H1 (cell line): ENCODE results near the gene CAMK1G. TPM values are rescaled to one million over a fixed set of nuclear protein-coding genes. Genes with fewer than 3 reads are reported as not detected.

Experiments
- CTCF ChIA-PET: fragments of 300-600 bp; sonication (Branson Sonifier 250); formaldehyde crosslinking; loops from one replicate; lab custom pipeline; 2021; ENCODE audit not compliant: partially characterized antibody; lab: Charles Lee
- POLR2A ChIA-PET: fragments of 300-600 bp; sonication (Branson Sonifier 250); formaldehyde crosslinking; loops from one replicate; lab custom pipeline; 2021; ENCODE audit warnings: inconsistent platforms; ENCODE audit not compliant: partially characterized antibody; lab: Charles Lee
- DNase-seq, 2 experiments: peaks; one replicate each; pipeline versions ENCODE4 v3.0.0 to v3.0.0-alpha.2; 2010 to 2022; ENCODE audit warnings: low spot score in 2 of 2, low read depth in 1 of 2, mixed read lengths in 1 of 2
- FAIRE-seq: peaks from 2 replicates; lab custom pipeline; 2011; peaks lifted over from hg19 to GRCh38; lab: Jason Lieb, UNC
- H2AFZ ChIP-seq: 2 replicates; pipeline ENCODE4 v1.8.1; 2012; ENCODE audit warnings: low read length, inconsistent platforms
- H2AK5ac ChIP-seq: 2 replicates; pipeline ENCODE4 v1.6.1; 2013; ENCODE audit warnings: low read depth, low read length
- H2BK120ac ChIP-seq: replicated peaks from 2 replicates; pipeline ENCODE3; 2013; ENCODE audit warnings: low read depth, low read length, inconsistent platforms
- H2BK12ac ChIP-seq: 2 replicates; pipeline ENCODE4 v1.6.1; 2013; ENCODE audit warnings: low read depth, low read length
- H2BK15ac ChIP-seq: 2 replicates; pipeline ENCODE4 v1.6.1; 2013; ENCODE audit warnings: low read length
- H2BK20ac ChIP-seq: 2 replicates; pipeline ENCODE4 v1.6.1; 2013; ENCODE audit warnings: low read length
- H2BK5ac ChIP-seq: 2 replicates; pipeline ENCODE4 v1.6.1; 2013; ENCODE audit warnings: low read depth, low read length
- H3K14ac ChIP-seq: 2 replicates; pipeline ENCODE4 v1.6.1; 2013; ENCODE audit warnings: inconsistent platforms; ENCODE audit not compliant: insufficient read length
- H3K18ac ChIP-seq: 2 replicates; pipeline ENCODE4 v1.6.1; 2013; ENCODE audit warnings: low read length; ENCODE audit errors: extremely low read depth
- H3K23ac ChIP-seq: 2 replicates; pipeline ENCODE4 v1.6.1; 2013; ENCODE audit warnings: inconsistent platforms; ENCODE audit not compliant: insufficient read length
- H3K23me2 ChIP-seq: 2 replicates; pipeline ENCODE4 v1.6.1; 2013; ENCODE audit warnings: low read depth, low read length
- H3K27ac ChIP-seq: 2 replicates; pipeline ENCODE4 v1.6.1; 2011; ENCODE audit warnings: low read depth, low read length, inconsistent platforms
- H3K27me3 ChIP-seq, 4 experiments: replicated peaks in 1 of 4; 1 replicate in 1 of 4; 2 replicates in 3 of 4; pipeline versions ENCODE4 v1.6.1 to v1.8.1; 2011 to 2013; ENCODE audit warnings: low read length in 3 of 4, mild to moderate bottlenecking in 3 of 4, inconsistent platforms in 2 of 4, mixed read lengths in 2 of 4, moderate library complexity in 1 of 4; ENCODE audit not compliant: control insufficient read depth in 3 of 4, insufficient read depth in 3 of 4; ENCODE audit errors: extremely low read depth in 1 of 4
- H3K36me3 ChIP-seq, 4 experiments: 2 replicates each; pipeline versions ENCODE4 v1.6.1 to v1.8.1; 2011 to 2013; ENCODE audit warnings: mild to moderate bottlenecking in 4 of 4, low read length in 3 of 4, moderate library complexity in 2 of 4, control low read depth in 1 of 4, inconsistent platforms in 1 of 4; ENCODE audit not compliant: insufficient read depth in 4 of 4, control insufficient read depth in 2 of 4
- H3K4ac ChIP-seq: replicated peaks from 2 replicates; pipeline ENCODE3; 2013; ENCODE audit warnings: low read length, low read depth, mixed read lengths, inconsistent platforms; ENCODE audit not compliant: insufficient read length
- H3K4me1 ChIP-seq, 4 experiments: replicated peaks in 1 of 4; 1 replicate in 1 of 4; 2 replicates in 3 of 4; pipeline versions ENCODE4 v1.6.1 to v1.8.1; 2011 to 2013; ENCODE audit warnings: low read length in 3 of 4, inconsistent platforms in 2 of 4, mixed read lengths in 1 of 4; ENCODE audit not compliant: insufficient read depth in 4 of 4, control insufficient read depth in 3 of 4
- H3K4me2 ChIP-seq, 2 experiments: 2 replicates each; pipeline versions ENCODE4 v1.6.1 to v1.8.1; 2011 to 2013; ENCODE audit warnings: low read depth in 2 of 2, low read length in 2 of 2, control low read depth in 1 of 2, inconsistent platforms in 1 of 2, mild to moderate bottlenecking in 1 of 2; ENCODE audit not compliant: insufficient read depth in 1 of 2
- H3K4me3 ChIP-seq, 4 experiments: fragments of 200-600, 300-600 bp in 1 of 4; sonication (generic), shearing (Covaris generic), sonication (Bioruptor Twin) in 1 of 4; 2 replicates each; pipeline versions ENCODE4 v1.5.1 to v1.8.1; 2011 to 2016; ENCODE audit warnings: low read length in 4 of 4, low read depth in 3 of 4, control low read depth in 2 of 4, inconsistent platforms in 2 of 4, mild to moderate bottlenecking in 2 of 4, mixed read lengths in 1 of 4, moderate library complexity in 1 of 4; ENCODE audit not compliant: insufficient read depth in 2 of 4; ENCODE audit errors: extremely low read depth in 1 of 4
- H3K56ac ChIP-seq: replicated peaks from 2 replicates; pipeline ENCODE3; 2013; ENCODE audit warnings: low read depth, mild to moderate bottlenecking, mixed read lengths, low read length, inconsistent platforms; ENCODE audit not compliant: insufficient read length
- H3K79me1 ChIP-seq: 2 replicates; pipeline ENCODE4 v1.6.1; 2013; ENCODE audit warnings: low read depth, low read length, control low read depth
- H3K79me2 ChIP-seq, 2 experiments: 2 replicates each; pipeline versions ENCODE4 v1.6.1 to v1.8.1; 2012 to 2013; ENCODE audit warnings: low read length in 2 of 2, mild to moderate bottlenecking in 2 of 2, inconsistent platforms in 1 of 2; ENCODE audit not compliant: insufficient read depth in 2 of 2, control insufficient read depth in 1 of 2
- H3K9ac ChIP-seq, 4 experiments: replicated peaks in 1 of 4; 1 replicate in 1 of 4; 2 replicates in 3 of 4; pipeline versions ENCODE4 v1.6.1 to v1.8.1; 2011 to 2013; ENCODE audit warnings: low read depth in 3 of 4, low read length in 3 of 4, control low read depth in 2 of 4, mild to moderate bottlenecking in 2 of 4, moderate library complexity in 2 of 4, inconsistent platforms in 1 of 4; ENCODE audit errors: extremely low read depth in 1 of 4
- H3K9me3 ChIP-seq, 2 experiments: 2 replicates each; pipeline versions ENCODE4 v1.6.1 to v1.8.1; 2012 to 2013; ENCODE audit warnings: mild to moderate bottlenecking in 2 of 2, moderate library complexity in 2 of 2, control low read depth in 1 of 2, inconsistent platforms in 1 of 2, low read depth in 1 of 2, low read length in 1 of 2, mixed read lengths in 1 of 2; ENCODE audit not compliant: insufficient read depth in 2 of 2
- H4K20me1 ChIP-seq, 2 experiments: replicated peaks in 1 of 2; 2 replicates each; pipeline versions ENCODE3 to v1.8.1; 2011 to 2013; ENCODE audit warnings: inconsistent platforms in 2 of 2, low read length in 2 of 2, mild to moderate bottlenecking in 1 of 2; ENCODE audit not compliant: insufficient read depth in 2 of 2, control insufficient read depth in 1 of 2
- H4K5ac ChIP-seq: 2 replicates; pipeline ENCODE4 v1.6.1; 2013; ENCODE audit warnings: low read length, low read depth, mixed read lengths, inconsistent platforms; ENCODE audit not compliant: insufficient read length
- H4K8ac ChIP-seq: 2 replicates; pipeline ENCODE4 v1.8.0; 2013; ENCODE audit warnings: mild to moderate bottlenecking, moderate library complexity, low read length, inconsistent platforms; ENCODE audit not compliant: insufficient read depth; ENCODE audit errors: extremely low read depth
- H4K91ac ChIP-seq: replicated peaks from 2 replicates; pipeline ENCODE3; 2013; ENCODE audit warnings: low read length, mixed read lengths, inconsistent platforms; ENCODE audit not compliant: insufficient read length
- SRF ChIP-seq: IDR thresholded peaks from 2 replicates; pipeline ENCODE4 v1.6.1; 2011; ENCODE audit warnings: mild to moderate bottlenecking, low read depth, low read length, moderate library complexity
- WGBS, 2 experiments: shearing (Covaris generic) in 1 of 2; methylation state at CpG; one replicate each; pipeline versions ENCODE4 v1.1.6 to v1.1.7; 2013 to 2015; ENCODE audit warnings: low lambda C conversion rate in 2 of 2, mixed read lengths in 2 of 2, inconsistent platforms in 1 of 2, low coverage in 1 of 2, missing lambda C conversion rate in 1 of 2; ENCODE audit not compliant: insufficient replicate concordance in 2 of 2, insufficient coverage in 1 of 2, insufficient read length in 1 of 2; ENCODE audit errors: extremely low coverage in 1 of 2, missing lambda C conversion rate in 1 of 2; 5-methylcytosine and 5-hydroxymethylcytosine counted together
- polyA plus RNA-seq, 7 experiments: library from polyadenylated mRNA; depleted of rRNA in 3 of 7; stranded (reverse) in 5 of 7; unstranded in 2 of 7; fragments of >200 nt in 5 of 7; fragments of 200-250 nt in 2 of 7; gene quantifications; 1 replicate in 5 of 7; 2 replicates in 1 of 7; 4 replicates in 1 of 7; pipeline versions ENCODE4 v1.2.1 to v1.2.3, GENCODE V29; 2011 to 2013; ENCODE audit warnings: missing spikeins in 2 of 7, mixed read lengths in 2 of 7
- total RNA-seq: library from RNA; stranded (reverse); fragmentation: NEBNext Ultra II Directional; extraction: Animal tissue kit (Norgen Biotek cat#: 25700); gene quantifications from 2 replicates; pipeline ENCODE4 v1.2.1, GENCODE V29; 2021

CAMK1G gene
- total and polyA plus RNA-seq, 2 of the 8 experiments (the other 6 are each of a cell fraction or from before 2014, with no cell fraction given), result 1.00 to 1.0 TPM

DNA sequence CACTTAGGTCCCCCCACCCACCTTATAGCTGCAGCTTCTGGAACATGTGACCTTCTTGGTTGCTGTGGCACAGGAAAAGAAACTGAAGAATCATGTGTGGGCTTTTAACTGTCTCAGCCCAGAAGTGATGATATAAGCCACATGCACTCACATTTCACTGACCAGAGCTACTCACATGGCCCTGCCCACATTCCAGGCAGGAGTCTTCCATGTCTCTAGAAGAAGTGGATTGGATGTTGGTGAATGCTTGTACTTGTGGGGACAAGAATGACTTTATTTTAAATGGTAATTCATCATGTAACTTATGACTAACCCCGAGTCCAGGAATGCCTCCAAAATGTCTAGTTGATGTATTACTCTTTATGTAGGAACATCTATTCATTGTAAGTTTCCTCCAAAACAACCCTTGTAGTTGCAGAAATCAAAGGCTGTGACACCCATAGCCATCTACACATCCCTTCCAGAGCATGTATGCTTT lies 15.8 kb upstream of the CAMK1G start:
- H3K79me1 ChIP-seq, result no peaks in the 10 kb centered on the region
- peaks cover 0 to 4% (median 2%) of the 10 kb centered on the region in 4 experiments; a peak in 4 of 7 replicates for H3K4me1 ChIP-seq
- H2BK120ac ChIP-seq, result no peak overlapping the region
- no peak overlapping the region for H3K4me3 ChIP-seq
- H3K27me3 ChIP-seq, result no peaks in the 10 kb centered on the region; a peak in 1 of 7 replicates
- H3K23ac ChIP-seq, result no peak overlapping the region
- no peak overlapping the region; the same call in 1 of the 2 replicates for H4K8ac ChIP-seq
- CTCF ChIA-PET, result interaction anchor here (0.5 to 8.0 kb wide), 36 partner anchors 8 to 365 kb away, joined by 3 to 89 read pairs (median 6); partner anchors contain the start of gene CAMK1G
- H2AK5ac ChIP-seq, result no peak overlapping the region
- no peak overlapping the region for H4K91ac ChIP-seq
- H3K9me3 ChIP-seq, result no peaks in the 10 kb centered on the region
- no peak for TF ChIP-seq SRF
- DNase-seq, result no peak
- H2BK12ac ChIP-seq, result no peak overlapping the region
- POLR2A ChIA-PET, result no interaction called here
- no peaks in the 10 kb centered on the region for H3K79me2 ChIP-seq
- H3K18ac ChIP-seq, result no peak overlapping the region
- H4K5ac ChIP-seq, result no peak overlapping the region
- no peak for FAIRE-seq
- no peak overlapping the region for H3K4ac ChIP-seq
- WGBS, 2 experiments, result 83% methylated on average over 1 of the region's 1 CpG; no CpG with 5 or more reads in 1 of the 2 experiments
- no peak overlapping the region for H2BK5ac ChIP-seq
- no peak overlapping the region for H2BK15ac ChIP-seq
- no peak overlapping the region for H2AFZ ChIP-seq
- H3K56ac ChIP-seq, result no peak overlapping the region
- H3K4me2 ChIP-seq, result no peak overlapping the region
- H2BK20ac ChIP-seq, result no peak overlapping the region
- no peaks in the 10 kb centered on the region; the same call in 1 of the 2 replicates for H3K23me2 ChIP-seq
- no peaks in the 10 kb centered on the region for H3K36me3 ChIP-seq
- H3K27ac ChIP-seq, result no peak overlapping the region
- H4K20me1 ChIP-seq, result no peaks in the 10 kb centered on the region
- no peak overlapping the region for H3K14ac ChIP-seq
- H3K9ac ChIP-seq, result no peak overlapping the region
